ENCODE data around the gene ZNF574.
A peak's percentile ranks its signal among the peaks of the same experiment; 100 is the strongest.

Gene ZNF574

DNA sequence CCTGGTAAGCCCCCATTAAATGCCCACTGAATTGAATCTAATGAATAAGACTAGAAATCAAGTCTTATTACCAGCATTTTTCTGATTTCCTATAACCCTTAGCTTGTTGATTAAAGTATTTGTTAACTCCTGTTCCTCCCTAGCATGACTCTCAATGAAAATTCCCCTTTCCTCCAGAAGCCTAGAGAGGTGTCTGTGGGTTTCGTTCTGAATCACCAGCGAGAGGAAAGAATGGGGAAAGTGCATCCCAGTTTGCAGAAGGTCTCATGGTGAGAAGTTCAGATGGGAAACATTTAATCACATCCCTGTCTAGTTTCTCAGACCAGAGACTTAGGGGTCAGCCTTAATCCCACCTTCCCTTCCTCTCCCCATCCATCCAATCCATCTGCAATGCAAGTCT, 29.4 kb downstream of the ZNF574 start:
- no peak for FAIRE-seq

DNA sequence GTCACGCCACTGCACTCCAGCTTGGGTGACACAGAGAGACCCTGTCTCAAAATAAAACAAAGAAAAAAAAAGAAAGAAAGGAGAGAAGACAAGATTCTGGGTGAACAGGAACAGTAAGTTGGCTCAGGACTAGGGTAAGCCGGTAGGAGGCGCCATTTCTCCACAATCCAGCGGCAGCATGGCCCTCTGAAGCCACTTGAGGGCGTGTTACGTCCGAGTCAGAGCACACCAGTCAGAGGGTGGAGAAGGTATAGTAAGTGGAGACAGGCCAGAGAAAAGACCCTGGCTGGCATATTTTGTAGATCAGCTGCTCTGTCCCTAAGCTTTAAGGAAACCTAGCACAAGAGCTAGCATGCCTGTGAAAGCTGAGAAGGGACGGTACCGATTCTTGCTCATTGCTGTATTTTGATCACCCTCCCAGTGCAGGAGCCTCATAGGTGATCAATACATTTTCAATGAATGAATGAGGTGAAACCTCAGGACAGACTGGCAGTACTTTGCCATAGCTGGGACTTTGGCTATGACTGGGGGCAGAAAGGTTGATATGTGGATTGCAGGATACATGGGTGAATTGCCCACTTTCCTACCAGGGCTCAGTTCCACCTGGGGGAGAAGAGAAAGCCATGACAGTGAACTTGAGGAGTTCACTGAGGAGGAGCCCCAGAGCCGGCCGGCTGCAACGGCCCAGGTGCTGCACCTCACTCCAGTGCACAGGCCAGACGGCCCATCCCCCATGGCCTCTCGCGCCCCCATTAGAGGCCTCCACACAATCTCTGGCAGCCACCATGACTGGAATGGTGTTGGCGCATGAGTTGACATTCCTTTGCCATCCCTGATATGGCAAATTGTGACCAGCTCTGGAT, 32.8 kb downstream of the ZNF574 start:
- peak; percentile 59 for FAIRE-seq

DNA sequence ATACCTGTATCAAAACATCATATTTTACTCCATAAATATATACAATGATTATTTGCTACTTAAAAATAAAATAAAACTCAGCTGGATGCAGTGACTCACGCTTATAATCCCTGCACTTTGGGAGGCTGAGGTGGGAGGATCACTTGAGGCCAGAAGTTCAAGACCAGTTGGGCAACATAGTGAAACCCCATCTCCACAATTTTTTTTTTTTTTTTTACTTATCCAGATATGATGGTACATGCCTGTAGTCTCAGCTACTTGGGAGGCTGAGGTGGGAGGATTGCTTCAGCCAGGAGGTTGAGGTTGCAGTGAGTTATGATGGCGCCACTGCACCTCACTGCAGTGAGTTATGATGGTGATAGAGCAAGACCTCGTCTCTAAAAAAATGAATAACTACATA, 33.9 kb downstream of the ZNF574 start:
- FAIRE-seq: no peak

DNA sequence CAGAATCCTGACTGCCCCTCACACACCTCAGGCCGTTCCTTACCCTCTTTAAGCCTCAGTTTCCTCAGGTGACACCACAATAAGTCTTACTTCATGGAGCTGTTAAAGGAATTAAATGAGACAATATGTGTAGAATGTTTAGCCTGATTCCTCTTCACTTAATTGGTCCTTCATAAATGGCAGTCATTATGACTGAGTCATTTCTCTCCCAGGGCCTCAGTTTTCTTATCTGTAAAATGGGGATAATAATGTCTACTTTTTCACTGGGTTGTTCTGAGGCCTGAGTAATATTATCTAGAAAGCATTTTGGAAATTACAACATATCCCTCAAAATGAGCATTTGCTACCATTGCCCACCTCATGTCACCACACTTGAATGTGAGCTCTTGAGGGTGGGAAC, 34.7 kb downstream of the ZNF574 start:
- FAIRE-seq: no peak

DNA sequence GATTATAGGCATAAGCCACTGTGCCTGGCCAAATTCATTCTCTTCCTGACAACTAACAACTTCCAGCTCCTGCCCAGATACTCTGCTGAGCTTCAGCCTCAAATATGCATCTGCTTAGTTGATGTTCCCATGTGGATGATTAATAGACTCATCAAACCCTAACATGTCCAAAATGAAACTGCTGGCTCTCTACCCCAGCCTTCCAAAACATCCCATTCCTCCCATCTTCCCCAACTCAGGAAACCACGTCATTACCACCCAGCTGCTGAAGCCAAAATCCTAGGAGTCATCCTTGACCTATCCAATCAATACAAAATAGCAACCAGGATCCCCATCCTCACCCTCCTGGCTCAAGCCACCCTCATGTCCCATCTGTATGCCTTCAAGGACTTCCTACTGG, 35.4 kb downstream of the ZNF574 start:
- FAIRE-seq: no peak

DNA sequence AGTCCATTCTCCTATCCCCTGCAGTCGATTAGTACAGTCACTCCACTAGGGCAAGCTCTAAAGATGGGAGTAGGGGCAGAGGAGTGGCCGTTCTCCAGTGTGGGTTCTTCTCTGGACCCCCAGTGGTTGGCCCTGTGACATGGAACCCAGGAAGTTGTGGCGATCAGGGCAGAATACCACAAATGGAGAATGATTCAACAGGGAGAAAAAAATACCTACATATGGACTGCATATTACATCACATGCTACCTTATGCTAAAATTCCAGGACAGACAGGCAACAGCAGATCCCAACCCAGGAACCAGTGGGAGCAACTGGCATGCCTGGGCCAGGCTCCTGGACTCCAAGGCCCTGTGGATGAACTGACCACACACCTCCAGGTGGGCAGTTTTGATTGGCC, 35.8 kb downstream of the ZNF574 start:
- no peak for FAIRE-seq

DNA sequence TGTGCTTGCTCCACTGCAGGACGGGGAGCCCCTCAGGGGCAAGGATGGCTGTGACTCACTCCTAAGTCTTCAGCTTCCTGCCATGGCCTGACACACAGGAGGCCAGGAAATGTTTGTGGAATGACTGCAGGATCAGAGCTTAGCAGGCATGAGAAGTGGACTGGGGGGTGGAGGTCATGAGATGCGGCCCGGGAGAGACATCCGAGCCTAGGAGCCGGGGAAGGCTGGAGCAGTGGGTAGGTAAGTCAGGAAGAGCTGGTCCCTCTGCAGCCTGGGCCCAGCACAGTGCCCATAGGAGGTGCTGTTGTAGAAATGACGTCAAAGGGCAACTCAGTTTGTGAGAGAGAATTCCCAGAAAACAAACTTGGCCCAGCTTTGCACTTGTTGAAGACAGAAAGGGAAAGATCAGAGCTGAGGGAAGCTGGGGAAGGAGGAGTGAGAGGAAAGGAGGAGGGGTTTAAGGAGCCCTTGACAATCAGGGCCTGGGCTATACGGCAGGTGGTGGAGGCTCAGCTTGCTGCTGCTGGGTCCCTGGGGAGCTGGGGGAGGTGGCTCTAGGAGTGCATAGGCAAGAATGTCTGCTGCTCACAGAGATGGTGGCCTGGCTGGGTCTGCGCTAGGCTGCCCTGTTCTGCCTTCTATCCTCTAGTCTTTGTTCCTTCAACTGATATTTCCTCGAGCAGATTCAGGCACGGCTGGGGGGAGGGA, 37.8 kb downstream of the ZNF574 start:
- no peak for FAIRE-seq

DNA sequence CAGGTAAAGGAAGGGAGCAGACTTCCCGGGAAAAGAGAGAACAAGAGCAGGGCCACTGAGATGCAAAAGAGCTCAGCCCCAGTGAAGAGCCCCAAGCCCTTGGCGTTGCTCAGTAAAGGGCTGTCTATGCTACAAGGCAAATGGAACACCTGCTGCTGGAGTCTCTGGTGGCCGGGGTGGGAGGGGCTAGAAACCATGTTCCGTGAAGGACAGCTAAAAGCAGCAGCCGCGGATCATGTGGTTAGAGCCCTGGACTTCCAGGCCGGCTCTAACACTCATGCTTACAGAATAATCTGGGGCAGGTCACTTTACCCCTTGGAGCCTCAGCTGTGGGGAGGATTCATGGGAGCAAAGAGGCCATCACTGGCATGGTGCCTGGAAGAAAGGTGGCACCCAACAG, 38.4 kb downstream of the ZNF574 start:
- FAIRE-seq: no peak

DNA sequence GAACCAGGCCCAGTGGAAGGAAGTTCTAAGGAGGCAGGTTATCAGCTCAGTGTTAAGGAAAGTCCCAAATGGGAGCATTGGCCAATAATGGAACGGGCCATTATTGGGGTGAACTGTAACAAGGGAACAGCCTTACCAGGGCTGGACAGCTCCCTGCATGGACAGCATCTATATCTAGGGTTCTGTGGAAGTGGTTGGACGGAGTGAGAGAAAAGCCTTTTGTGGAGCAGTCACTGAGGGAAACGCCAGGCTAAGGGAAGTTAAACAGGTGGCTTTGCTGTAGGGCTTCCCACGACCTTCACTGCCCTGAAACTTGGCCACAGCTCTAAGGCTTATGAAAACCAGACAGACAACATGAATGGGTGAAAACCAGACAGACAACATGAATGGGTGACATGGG, 39.3 kb downstream of the ZNF574 start:
- FAIRE-seq: no peak

DNA sequence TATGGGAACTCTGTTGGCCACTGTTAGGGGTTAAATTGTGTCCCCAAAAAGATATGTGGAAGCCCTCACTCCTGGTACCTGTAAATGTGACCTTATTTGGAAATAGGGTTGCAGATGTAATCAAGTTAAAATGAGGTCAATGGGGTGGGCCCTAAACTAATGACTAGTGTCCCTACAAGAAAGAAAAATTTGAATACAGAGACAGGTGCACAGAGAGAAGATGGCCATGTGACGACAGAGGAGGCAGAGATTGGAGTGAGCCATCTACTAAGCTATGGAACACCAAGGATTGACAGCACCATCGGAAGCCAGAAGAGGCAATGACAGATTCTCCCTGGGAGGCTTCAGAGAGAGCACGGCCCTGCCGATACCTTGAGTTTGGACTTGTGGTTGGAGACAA, 39.7 kb downstream of the ZNF574 start:
- no peak for FAIRE-seq

DNA sequence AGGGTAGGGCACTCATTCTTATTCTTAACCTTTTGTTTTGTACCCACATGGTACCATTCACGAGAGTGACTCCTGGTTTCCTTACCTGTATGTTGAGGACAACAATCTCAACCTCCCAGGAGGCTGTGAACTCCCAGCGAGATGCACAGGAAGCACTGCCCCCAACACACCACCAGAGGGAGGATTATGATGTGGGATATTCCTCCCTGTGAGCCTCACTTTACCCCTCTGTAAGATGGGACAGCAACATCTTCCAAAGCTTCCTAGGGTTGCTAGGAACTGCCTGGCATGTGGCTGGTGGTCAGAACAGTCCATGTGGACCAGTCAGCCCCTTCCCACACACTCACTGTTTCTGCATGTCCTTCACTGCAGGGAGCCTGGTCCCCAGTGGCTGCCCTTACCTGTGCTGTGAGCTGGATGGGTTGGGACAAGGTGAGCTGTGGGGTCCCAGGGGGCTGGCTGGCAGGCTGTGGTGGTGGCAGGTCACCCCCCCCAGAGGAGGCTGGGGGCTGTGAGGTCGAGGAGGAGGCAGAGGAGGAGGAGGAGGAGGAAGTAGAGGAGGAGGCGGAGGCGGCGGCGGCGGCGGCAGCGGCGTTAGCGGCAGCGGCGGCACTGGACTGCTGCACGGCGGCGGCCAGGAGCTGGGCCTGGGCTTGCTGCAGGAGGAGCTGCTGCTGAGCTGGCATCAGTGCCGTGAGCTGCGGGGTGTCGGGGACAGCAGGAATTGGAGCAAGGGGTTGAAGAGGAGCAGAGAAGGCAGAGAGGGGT, 40.5 kb downstream of the ZNF574 start:
- no peak for FAIRE-seq

DNA sequence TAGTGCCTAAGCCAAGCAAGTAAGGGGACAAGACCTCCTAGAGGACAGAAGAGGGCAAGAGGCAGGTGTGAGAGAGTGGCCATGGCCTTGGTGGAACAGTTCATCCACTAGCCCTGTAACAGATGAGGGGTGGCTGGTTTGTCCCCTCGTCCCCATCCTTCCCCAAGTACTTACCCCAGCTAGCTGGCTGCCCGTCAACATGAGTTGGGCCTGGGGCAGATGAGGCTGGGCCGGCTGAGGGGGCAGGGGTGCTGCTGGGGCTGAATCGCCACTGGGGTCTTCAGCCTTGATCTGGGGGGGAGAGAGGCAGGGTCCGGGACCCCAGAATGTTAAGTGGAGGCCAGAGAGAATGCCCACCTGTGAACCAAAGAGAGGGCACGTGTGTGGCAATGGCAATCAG, 41.1 kb downstream of the ZNF574 start:
- FAIRE-seq: no peak

DNA sequence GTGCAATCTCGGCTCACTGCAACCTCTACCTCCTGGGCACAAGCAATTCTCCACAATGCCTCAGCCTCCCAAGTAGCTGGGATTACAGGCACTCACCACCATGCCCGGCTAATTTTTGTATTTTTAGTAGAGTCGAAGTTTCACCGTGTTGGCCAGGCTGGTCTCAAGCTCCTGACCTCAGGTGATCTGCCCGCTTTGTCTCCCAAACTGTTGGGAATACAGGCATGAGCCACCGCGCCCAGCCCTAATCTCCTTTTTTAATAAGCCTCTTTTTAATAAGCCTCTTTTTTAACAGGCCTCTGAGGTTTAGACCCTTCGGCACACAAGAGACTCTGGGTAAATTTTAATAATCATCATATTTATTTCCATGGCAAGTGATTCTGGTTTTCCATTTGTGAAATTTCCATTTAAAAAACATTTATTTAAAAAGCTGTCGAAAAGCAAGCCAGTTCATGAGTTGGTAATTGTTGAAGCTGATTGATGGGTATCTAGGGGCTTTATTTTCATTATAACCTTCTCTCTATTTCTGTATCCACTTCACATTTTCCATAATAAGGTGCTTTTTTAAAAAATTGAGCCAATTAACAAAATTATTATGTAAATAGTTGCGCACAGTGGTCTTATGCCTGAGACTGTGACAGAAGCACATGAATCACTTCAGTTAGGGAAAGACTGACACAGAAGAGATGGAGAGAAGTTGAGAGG, 44.5 kb downstream of the ZNF574 start:
- FAIRE-seq: no peak

DNA sequence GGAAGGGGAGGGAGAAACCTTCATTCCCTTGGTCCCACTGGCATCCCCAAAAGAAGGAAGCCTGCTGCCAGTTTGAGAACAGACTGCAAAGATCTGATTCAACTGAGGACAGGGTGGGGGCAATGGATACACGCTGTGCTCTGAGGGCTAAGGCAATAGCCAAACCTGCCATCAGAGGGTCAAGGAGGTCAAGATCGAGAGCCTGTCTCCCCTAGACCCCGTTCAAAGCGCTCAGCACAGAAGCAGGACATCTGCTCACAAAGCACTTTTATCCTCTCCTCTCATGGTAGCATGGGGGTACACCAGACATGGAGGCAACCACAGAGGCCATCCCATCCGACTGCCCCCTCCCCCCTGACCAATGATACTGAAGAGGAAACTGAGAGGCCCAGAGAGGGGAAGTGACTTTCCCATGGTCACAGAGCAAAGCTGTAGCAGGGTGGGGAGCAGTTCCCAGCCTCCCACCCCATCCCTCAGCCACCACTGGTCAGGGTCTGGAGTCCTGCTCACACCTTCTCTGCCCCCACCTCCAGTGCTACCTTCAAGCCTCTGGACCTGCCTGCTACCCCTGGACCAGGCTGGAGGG, 45.2 kb downstream of the ZNF574 start:
- no peak for FAIRE-seq

DNA sequence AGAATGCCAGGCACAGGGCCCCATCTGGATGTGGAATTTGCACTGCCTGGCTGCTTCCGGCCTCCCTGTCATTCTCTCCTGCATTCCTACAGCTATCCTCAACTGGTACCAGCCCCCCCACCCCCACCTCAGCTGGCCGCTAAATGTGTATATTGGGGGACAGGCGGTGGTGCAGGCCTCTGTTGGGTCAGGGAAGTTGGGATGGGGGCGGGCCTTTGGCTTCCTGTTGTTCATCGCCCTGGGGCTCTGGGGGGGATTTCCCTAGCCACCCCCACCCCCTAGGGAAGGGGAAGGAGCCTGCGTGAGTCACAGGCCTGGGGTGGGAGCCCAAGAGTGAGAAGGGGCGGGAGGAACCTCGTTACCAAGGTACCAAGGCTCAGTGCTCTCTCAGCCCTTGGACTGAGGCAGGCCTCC, 45.7 kb downstream of the ZNF574 start:
- FAIRE-seq: no peak

DNA sequence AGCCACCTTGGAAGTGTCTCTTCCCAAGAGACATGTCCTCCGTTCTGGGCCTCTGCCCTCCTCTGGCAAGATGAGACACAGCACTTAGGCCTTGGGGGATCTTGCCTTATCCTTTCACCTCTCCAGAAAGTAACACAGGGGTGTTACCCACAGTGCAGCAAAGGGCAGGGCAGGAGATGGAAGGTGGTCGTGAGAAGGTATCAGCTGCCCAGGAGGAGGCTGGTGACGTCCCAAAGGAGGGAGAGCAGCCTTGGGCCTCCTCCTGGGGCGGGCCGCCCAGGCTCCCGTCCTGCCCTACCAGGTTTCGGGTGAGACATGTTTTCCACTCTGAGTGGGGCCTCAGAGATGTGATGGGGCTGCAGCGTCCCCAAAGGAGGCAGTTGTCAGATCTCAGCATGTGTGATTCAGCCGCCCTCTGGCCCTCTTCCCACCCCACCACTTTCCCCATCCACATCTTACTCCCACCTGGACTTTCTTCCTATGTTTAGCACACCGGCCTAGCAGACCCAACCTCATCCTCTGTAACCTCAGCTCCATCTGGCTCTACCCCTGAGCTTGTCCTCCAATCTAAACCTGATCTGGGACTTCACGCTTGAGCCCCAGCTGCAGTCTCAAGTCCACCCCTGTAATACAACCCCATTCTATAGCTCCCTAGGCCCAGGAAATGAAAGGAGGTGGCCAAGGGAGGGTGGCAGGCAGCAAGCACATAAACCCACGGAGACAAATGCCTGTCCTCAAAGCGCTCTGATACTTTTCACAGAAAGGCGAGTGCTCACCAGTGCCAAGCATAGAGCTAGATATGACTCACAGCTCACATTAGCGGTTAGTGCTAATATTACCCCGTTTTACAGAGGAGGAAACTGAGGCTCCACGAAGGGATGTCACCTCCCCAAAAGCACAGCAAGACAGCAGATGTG, 47.0 kb downstream of the ZNF574 start:
- no peak for FAIRE-seq

DNA sequence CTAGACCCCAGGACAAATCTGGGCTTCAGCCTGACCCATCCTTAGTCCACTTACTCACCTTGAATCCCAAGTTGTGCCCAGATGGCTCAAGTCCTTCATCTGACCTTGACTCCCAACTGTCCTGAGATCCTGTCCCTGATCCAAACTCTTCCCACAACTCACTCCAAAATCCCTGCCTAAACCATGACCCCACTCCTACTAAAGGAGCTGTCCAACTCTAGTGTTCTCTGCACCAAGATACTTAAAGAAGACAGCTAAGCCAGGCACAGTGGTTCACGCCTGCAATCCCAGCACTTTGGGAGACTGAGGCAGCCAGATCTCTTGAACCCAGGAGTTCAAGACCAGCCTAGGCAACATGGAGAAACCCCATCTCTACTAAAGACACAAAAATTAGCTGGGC, 47.8 kb downstream of the ZNF574 start:
- no peak for FAIRE-seq

DNA sequence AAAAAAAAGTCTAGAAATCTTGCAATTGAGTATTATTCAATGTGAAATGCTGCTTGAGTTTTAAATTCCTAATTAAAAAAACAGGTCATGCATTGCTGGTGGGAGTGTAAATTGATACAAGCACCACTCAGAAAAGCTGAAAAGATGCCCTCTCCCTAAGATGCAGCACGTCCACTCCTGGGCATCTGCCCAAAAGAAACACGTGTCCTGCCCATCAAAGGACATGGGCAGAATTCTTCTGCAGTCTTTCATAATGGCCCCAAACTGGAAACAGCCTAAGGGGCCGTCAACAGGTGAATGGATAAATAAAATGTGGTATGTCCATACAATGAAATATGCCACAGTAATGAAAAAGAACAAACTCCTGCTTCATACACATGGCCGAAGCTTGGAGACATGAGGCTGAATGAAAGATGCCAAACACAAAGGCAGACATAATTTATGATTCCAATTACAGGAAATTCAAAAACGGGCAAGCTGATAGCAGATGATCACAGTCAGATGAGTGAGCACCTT, 48.5 kb downstream of the ZNF574 start:
- FAIRE-seq: no peak

DNA sequence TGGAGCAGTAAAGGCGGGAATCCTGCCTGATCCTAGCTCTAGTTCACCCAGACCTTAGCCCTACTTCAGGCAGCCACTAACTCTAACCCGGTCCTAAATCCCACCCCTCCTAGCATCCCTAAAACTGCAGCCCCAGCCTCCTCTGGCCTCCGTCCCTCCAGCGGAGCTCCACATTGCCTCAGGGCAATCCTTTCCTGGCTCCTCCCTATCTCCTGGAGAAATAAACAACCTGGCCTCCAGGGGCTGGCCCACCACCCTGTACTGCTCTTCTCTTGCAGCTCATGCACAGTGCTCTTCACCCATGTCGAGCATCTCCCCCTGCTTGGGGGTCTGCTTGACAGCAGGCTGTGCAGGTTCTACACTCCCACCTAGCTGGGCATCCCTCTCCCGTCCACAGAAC, 49.6 kb downstream of the ZNF574 start:
- no peak for FAIRE-seq

DNA sequence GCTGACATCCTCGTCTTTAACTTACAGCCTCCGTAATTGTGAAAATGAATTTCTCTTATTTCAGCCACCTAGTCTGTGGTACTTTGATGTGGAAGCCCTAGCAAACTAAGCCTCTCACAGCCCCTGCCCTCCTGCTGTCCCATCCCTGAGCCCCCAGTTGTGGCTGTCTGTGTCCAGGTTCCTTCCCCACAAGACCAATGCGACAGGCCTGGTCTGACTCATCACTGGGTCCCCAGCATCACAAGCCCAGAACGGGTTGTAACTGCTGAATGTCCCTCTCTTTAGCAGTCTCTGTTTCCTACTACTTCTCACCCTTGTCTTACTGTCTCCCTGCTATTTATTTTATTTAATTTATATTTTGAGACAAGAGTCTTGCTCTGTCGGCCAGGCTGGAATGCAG, 50.6 kb downstream of the ZNF574 start:
- FAIRE-seq: no peak

Data from A204.1 (cell line).